Measurements from ENCODE around the gene TRAM2. TPM values are rescaled to one million over a fixed set of nuclear protein-coding genes. Genes with fewer than 3 reads are reported as not detected.

The TRAM2 gene
- total RNA-seq, 1 experiment from 2014 or later: 21.2 TPM

DNA sequence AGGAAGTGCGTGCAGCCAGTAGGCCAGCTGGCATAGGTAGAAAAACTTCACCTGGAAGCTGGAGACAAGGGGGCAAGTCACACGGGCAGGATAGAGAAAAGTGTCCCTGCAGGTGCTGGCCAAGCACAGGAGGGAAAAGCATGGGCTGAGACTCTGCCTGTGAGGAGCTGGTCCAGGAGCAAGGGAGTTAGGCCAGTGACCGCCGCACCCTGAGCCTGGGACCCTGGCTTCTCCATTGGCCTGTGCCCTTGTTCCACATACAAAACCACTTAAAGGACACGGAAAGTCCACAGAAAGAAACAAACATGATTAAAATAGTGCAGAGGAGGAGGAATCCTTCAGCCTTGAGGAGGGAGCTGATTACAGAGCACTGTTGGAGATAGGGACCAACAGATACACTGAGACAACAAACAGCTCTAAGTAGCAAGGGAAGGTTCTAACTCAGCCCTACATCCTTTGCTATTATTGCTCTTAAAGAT is 68.6 kb downstream of the TRAM2 start:
- no CpG with 5 or more reads among the region's 5 CpGs for WGBS (ENCODE audit: extremely low coverage, insufficient read length, low lambda C conversion rate)
- Mint-ChIP-seq H3K4me1 (peaks cover 31 to 32% of the 10 kb centered on the region in 2 experiments), H3K4me3 (no peak overlapping the region), H3K9me3 (no peaks in the 10 kb centered on the region), H3K27ac (peak overlapping the region in 2 of 3 experiments; percentile 31 to 65; a peak in 1 of 7 replicates), H3K27me3 (ENCODE audit: low read depth) (no peaks in the 10 kb centered on the region), H3K36me3 (ENCODE audit: insufficient read depth in 1 of 3, low read depth in 3 of 3) (peaks cover 14 to 51% (median 31%) of the 10 kb centered on the region in 3 experiments; a peak in 6 of 7 replicates)
- Histone ChIP-seq H3K4me2 (ENCODE audit: insufficient read depth, insufficient read length, low read length) (no peak overlapping the region), H4K5ac (ENCODE audit: insufficient read length, low read depth, low read length) (no peak overlapping the region), H3K4me1 (ENCODE audit: insufficient read depth, low read length) (peaks cover 5% of the 10 kb centered on the region; the same call in 1 of the 2 replicates), H2BK120ac (ENCODE audit: low read depth, low read length, poor library complexity, severe bottlenecking) (no peak overlapping the region), H3K9ac (ENCODE audit: extremely low read depth, insufficient read length, low read length) (no peak overlapping the region), H3K14ac (ENCODE audit: insufficient read depth, low read length) (no peak overlapping the region; the same call in 1 of the 2 replicates), H3T11ph (ENCODE audit: low read length) (no peak overlapping the region), H2BK20ac (ENCODE audit: low read depth, low read length, poor library complexity, severe bottlenecking) (no peak overlapping the region), H4K91ac (ENCODE audit: insufficient read length, low read depth, low read length) (no peak overlapping the region), H2BK15ac (ENCODE audit: low read depth, low read length) (no peak overlapping the region), H3K56ac (ENCODE audit: insufficient read length, low read depth, low read length) (no peak overlapping the region), H2AFZ (ENCODE audit: low read length) (no peak overlapping the region), H3K9me3 (ENCODE audit: control insufficient read depth, low read depth, low read length) (no peaks in the 10 kb centered on the region), H3K4ac (ENCODE audit: low read depth, low read length) (no peak overlapping the region), H3K79me1 (ENCODE audit: insufficient read depth, low read depth, low read length, poor library complexity, severe bottlenecking) (no peaks in the 10 kb centered on the region), H4K8ac (replicated peaks; ENCODE audit: insufficient read length, low read depth, low read length) (no peak overlapping the region), H3K27me3 (ENCODE audit: insufficient read depth, low read length) (no peaks in the 10 kb centered on the region), H3K27ac (ENCODE audit: insufficient read length, low read depth, low read length) (no peak overlapping the region), H3K18ac (ENCODE audit: insufficient read length, low read depth, low read length) (no peak overlapping the region), H3K79me2 (ENCODE audit: insufficient read depth, low read length) (no peaks in the 10 kb centered on the region), H2BK5ac (ENCODE audit: insufficient read length, low read length) (no peak overlapping the region), H3K23me2 (ENCODE audit: insufficient read length, low read depth, low read length, poor library complexity, severe bottlenecking) (no peaks in the 10 kb centered on the region), H3K23ac (ENCODE audit: insufficient read length, low read depth, low read length) (no peak overlapping the region), H2BK12ac (ENCODE audit: insufficient read length, low read depth, low read length) (no peak overlapping the region), H4K20me1 (ENCODE audit: control insufficient read depth, insufficient read depth, insufficient read length) (no peaks in the 10 kb centered on the region), H2AK5ac (ENCODE audit: insufficient read length, low read length) (no peak overlapping the region)
- TF ChIP-seq, protein P1, sequence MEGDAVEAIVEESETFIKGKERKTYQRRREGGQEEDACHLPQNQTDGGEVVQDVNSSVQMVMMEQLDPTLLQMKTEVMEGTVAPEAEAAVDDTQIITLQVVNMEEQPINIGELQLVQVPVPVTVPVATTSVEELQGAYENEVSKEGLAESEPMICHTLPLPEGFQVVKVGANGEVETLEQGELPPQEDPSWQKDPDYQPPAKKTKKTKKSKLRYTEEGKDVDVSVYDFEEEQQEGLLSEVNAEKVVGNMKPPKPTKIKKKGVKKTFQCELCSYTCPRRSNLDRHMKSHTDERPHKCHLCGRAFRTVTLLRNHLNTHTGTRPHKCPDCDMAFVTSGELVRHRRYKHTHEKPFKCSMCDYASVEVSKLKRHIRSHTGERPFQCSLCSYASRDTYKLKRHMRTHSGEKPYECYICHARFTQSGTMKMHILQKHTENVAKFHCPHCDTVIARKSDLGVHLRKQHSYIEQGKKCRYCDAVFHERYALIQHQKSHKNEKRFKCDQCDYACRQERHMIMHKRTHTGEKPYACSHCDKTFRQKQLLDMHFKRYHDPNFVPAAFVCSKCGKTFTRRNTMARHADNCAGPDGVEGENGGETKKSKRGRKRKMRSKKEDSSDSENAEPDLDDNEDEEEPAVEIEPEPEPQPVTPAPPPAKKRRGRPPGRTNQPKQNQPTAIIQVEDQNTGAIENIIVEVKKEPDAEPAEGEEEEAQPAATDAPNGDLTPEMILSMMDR (conservative IDR thresholded peaks at IDR 0.05): no peak
- no peak for DNase-seq

Data from H9 (cell line).